ENCODE measurements around the gene ZNF512B.

ZNF512B gene

DNA sequence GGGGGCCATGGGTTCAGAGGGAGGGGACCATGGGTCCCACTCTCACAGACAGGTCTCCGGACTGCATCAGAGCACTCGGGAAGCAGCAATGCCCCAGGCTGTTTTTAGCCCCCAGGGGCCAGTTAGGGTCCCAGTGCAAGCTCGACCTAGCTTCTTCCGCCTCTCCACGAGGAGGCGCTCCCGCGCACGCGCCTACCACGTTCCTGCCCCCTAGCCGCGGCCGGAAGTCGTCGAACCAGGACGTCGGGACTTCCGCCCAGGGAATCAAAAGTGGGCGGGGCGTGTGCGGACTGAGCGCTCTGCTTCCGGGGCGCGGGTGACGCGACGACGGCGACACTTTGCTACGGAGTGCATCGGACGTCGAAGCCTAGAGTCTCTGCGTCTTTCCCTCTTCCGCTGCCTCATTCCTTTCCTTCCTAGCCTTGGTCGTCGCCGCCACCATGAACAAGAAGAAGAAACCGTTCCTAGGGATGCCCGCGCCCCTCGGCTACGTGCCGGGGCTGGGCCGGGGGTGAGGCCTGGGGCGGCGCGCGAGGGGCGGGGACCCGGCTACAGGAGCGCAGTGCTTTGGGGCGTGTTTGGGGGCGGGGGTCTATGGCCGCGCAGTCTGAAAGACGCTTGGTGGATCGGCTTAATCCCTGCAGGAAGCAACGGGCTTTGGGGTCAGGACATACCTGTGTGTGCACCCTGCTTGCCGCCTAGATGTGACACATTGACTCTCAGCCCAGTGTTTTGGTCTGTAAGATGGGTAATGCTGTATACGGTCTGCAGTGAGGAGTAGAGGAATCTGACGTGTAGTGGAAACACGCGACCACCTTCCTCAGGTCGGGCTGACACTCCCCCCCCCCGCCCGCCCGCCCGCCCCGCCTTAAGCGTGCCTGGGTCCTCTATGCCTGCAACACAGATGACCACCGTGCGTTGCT, 11.3 kb upstream of the ZNF512B start, which contains the start of gene PRPF6:
Gene PRPF6 (plus strand): TSS at position 327 of the 923 bp plus-strand sequence. CDS start 114 bp downstream, at position 441.
- peak; percentile 96 for DNase-seq (ENCODE audit: low read depth)
- H3K4me3 ChIP-seq (replicated peaks; ENCODE audit: low read depth, low read length) = peak within 1 kb of the TSS; percentile 93
- TF ChIP-seq, protein P1, sequence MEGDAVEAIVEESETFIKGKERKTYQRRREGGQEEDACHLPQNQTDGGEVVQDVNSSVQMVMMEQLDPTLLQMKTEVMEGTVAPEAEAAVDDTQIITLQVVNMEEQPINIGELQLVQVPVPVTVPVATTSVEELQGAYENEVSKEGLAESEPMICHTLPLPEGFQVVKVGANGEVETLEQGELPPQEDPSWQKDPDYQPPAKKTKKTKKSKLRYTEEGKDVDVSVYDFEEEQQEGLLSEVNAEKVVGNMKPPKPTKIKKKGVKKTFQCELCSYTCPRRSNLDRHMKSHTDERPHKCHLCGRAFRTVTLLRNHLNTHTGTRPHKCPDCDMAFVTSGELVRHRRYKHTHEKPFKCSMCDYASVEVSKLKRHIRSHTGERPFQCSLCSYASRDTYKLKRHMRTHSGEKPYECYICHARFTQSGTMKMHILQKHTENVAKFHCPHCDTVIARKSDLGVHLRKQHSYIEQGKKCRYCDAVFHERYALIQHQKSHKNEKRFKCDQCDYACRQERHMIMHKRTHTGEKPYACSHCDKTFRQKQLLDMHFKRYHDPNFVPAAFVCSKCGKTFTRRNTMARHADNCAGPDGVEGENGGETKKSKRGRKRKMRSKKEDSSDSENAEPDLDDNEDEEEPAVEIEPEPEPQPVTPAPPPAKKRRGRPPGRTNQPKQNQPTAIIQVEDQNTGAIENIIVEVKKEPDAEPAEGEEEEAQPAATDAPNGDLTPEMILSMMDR (IDR thresholded peaks at IDR 0.05; ENCODE audit: low read length, missing control alignments) = peak; percentile 89

DNA sequence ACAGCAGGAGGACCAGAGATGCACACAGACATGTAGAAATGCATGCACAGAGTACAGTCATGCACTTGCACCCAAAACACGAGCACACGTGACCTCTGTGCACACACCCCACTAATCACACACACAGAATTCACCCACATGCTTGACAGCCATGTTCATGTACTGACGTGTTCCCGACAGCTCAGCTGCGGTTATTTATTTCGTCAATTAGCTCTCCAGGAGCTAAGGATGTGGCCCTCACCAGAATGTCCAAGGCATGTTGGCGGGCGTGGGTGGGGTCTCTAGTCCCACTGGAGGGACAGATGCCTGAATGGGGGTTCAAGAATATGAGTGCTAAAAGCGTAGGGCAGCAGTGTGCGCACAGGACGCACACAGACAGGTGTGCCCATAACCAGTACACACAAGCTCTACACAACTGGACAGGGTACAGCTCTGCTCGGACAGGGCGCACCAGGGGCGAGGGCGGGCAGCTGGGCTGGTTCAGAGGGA, 10.6 kb upstream of the ZNF512B start:
- TF ChIP-seq, protein P1 (IDR thresholded peaks at IDR 0.05; ENCODE audit: low read length, missing control alignments) = no peak
- H3K4me3 ChIP-seq (replicated peaks; ENCODE audit: low read depth, low read length) = peak overlapping the region; percentile 93
- DNase-seq (ENCODE audit: low read depth) = no peak

DNA sequence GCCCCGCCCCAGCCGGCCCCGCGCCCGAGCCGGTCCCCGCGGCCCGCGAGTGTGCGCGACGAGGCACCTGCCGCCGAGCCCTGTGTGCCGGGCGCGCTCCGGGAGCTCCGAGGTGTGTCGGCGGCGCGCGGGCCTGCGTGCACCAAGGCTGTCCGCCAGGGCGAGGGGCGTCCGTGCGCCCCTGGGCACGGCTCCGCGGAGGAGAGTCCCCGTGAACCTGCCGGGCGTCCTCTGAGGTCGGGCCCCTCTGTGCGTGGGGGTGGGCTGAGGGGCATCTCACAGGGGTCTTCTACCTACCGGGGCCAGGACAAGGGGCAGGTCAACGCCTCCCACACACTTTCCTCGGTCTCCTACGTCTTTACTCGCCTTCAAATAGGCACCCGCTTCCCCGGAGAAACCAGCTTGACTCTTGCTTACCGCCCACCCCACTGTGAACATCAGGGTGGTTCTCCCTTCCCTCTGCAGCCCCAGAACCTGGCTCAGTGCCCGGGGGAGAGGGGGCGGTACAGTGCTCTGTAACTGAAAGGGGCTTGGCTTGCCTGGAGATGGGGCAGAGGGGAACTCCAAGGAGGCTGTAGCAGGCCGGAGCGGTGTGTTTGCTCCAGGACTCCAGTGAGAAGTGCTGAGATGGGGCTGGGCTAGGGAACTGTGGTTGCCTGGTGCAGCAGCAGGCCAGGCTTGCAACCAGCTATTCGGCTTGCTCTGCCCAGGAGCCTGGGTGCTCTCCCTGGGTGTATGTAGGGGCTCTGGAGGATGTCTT, 10.0 kb upstream of the ZNF512B start, which contains the start of gene SAMD10:
Gene SAMD10 (minus strand): TSS at position 86 of the 760 bp plus-strand sequence. CDS start 175 bp downstream, outside the sequence.
- TF ChIP-seq, protein P1 (IDR thresholded peaks at IDR 0.05; ENCODE audit: low read length, missing control alignments) = no peak
- no peak for DNase-seq (ENCODE audit: low read depth)
- H3K4me3 ChIP-seq (replicated peaks; ENCODE audit: low read depth, low read length) = peak within 1 kb of the TSS; percentile 50

DNA sequence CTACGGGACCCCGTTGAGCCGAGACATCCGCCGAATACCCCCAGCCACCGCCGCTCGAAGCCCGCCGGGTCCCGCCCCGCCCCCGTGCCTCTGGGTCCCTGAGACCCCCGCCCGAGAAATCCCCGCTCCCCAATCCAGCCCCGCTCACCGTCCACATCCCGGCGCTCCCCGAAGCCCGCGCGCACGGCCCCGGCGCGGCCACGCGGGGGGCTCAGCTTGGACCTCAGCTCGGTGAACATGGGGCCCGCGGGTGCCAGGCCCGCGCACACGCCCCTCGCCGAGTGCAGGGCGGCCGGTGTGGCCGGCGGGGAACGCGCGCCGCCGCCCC, 9.5 kb upstream of the ZNF512B start:
- TF ChIP-seq, protein P1 (IDR thresholded peaks at IDR 0.05; ENCODE audit: low read length, missing control alignments) = no peak
- DNase-seq (ENCODE audit: low read depth) = no peak
- peak overlapping the region; percentile 50 for H3K4me3 ChIP-seq (replicated peaks; ENCODE audit: low read depth, low read length)

DNA sequence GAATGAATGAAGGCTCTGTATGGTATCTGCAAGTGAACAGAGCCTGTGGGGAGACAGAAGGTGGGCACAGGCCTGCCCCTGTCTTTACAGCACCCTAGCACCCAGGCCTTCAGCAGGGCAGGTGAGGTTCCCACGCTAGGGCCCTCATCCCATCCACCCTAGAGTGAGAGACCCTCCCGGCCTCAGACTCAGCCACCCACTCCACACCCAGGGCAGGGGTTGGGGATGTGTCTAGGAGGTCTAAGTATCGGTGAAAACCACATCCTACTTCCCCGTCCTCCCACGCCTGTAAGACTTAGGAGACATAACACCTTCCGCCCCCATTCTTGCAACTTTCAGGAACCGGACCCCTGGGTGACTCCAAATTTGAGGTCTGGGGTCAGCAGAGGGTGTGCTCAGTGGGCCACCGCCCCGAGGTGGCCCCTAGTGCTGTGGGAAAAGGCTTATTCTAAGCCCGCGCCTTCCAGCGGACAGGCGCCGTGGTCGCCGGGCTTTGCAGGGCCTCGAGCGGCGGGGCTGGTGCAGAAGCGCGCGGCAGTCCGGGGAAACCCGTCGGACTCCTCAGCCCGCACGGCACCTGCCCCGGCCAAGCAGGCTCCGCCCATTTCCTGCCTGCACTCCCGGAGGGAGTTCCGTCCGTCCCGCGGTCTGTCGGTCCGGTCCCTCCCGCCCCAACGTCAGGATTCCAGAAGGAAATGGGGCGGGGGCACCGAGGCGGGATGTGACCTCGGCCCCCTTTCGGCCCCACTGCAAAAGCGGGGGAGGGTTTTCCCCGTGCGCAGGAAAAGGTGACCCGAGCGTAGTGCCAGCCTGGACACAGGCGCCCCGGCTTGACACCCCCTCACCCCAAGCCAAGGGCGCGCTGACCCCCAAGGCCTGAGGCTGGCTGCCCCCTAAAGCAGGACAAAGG, 8.8 kb upstream of the ZNF512B start:
- H3K4me3 ChIP-seq (replicated peaks; ENCODE audit: low read depth, low read length) = peak overlapping the region; percentile 50
- no peak for DNase-seq (ENCODE audit: low read depth)
- TF ChIP-seq, protein P1 (IDR thresholded peaks at IDR 0.05; ENCODE audit: low read length, missing control alignments) = no peak

DNA sequence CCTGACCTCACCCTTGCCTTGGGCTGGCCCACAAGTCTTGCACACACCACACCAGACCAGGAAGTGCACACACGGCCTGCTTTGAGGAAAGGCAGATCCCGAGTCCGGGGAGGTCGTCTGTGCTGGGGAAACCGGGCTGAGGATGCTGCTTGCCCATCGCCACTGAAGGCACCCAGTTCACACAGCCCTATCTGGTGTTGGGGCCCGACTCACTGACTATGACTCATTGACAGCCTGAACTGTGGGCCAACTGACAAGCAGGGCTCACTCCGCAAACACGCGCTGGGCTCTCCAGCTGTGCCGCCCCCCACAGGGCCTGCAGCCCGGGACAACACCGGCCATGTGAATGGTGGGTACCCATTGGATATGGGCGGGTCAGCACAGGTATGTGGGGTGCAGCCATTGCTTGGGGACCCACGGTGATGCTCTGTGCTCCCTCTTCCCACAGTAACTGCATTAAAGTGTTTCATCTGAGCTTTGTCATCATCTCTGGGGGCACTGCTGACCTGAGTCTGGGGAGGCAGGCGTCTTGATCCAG, 8.1 kb upstream of the ZNF512B start:
- peak; percentile 63 for DNase-seq (ENCODE audit: low read depth)
- TF ChIP-seq, protein P1 (IDR thresholded peaks at IDR 0.05; ENCODE audit: low read length, missing control alignments) = no peak
- H3K4me3 ChIP-seq (replicated peaks; ENCODE audit: low read depth, low read length) = no peak overlapping the region

Measured in fibroblast of pulmonary artery (primary cell).